IMR-90 (cell line): ENCODE data around the gene PRKAG2. TPM values are rescaled to one million over a fixed set of nuclear protein-coding genes. Genes with fewer than 3 reads are reported as not detected.

Experiments
- ATAC-seq: fragments of 200-7000 bp; cut with Tn5 transposase; 2 replicates; pipeline ENCODE4 v1.9.1; 2020; ENCODE audit warnings: low read depth, mild to moderate bottlenecking, moderate library complexity
- BruUV-seq: library from RNA; stranded (reverse); fragments of 400-500 nt; replicated peaks from 2 replicates; lab custom pipeline; 2021; lab: Mats Ljungman, UMichigan
- CTCF ChIA-PET: fragments of 300-600 bp; formaldehyde crosslinking; extraction: SDS; loops from one replicate; lab custom pipeline; 2021; ENCODE audit warnings: antibody characterized with exemption; lab: Yijun Ruan, JAX
- POLR2A ChIA-PET: fragments of 300-600 bp; sonication (Branson Sonifier 250); formaldehyde crosslinking; loops from one replicate; lab custom pipeline; 2022; ENCODE audit warnings: antibody characterized with exemption; ENCODE audit not compliant: unreplicated experiment; lab: Charles Lee
- DNase-seq: peaks from one replicate; pipeline ENCODE4 v3.0.0; 2013
- H2AFZ ChIP-seq: replicated peaks from 2 replicates; pipeline ENCODE3; 2013; ENCODE audit warnings: low read length, mild to moderate bottlenecking; ENCODE audit not compliant: poor library complexity
- H2AK5ac ChIP-seq: 2 replicates; pipeline ENCODE4 v1.6.1; 2013; ENCODE audit warnings: low read depth, low read length, inconsistent platforms
- H2AK9ac ChIP-seq: replicated peaks from 2 replicates; pipeline ENCODE3; 2013; ENCODE audit warnings: mild to moderate bottlenecking, low read depth, low read length, moderate library complexity; ENCODE audit not compliant: poor library complexity
- H2BK120ac ChIP-seq: 2 replicates; pipeline ENCODE4 v1.6.1; 2013; ENCODE audit warnings: low read depth, low read length, inconsistent platforms
- H2BK15ac ChIP-seq: 3 replicates; pipeline ENCODE4 v1.6.1; 2013; ENCODE audit warnings: low read depth, low read length, inconsistent platforms
- H2BK20ac ChIP-seq: 2 replicates; pipeline ENCODE4 v1.6.1; 2013; ENCODE audit warnings: low read depth, mild to moderate bottlenecking, inconsistent platforms, low read length, moderate library complexity
- H2BK5ac ChIP-seq: 2 replicates; pipeline ENCODE4 v1.6.1; 2013; ENCODE audit warnings: mild to moderate bottlenecking, low read depth, low read length, inconsistent platforms; ENCODE audit not compliant: poor library complexity, severe bottlenecking
- H3K14ac ChIP-seq: replicated peaks from 2 replicates; pipeline ENCODE4 v1.6.1; 2013; ENCODE audit warnings: low read depth, low read length, inconsistent platforms
- H3K18ac ChIP-seq: 2 replicates; pipeline ENCODE4 v1.6.1; 2013; ENCODE audit warnings: low read depth, low read length, control low read depth
- H3K23ac ChIP-seq: 2 replicates; pipeline ENCODE4 v1.6.1; 2013; ENCODE audit warnings: low read depth, low read length, inconsistent platforms
- H3K27ac ChIP-seq: 2 replicates; pipeline ENCODE4 v1.5.1; 2013; ENCODE audit warnings: mild to moderate bottlenecking, control low read depth, low read length; ENCODE audit not compliant: insufficient read depth
- H3K27me3 ChIP-seq: 2 replicates; pipeline ENCODE4 v1.6.1; 2013; ENCODE audit warnings: low read length; ENCODE audit not compliant: control insufficient read depth, insufficient read depth
- H3K36me3 ChIP-seq: 2 replicates; pipeline ENCODE4 v1.6.1; 2013; ENCODE audit warnings: low read length, mixed read lengths; ENCODE audit not compliant: control insufficient read depth, insufficient read depth
- H3K4ac ChIP-seq: 2 replicates; pipeline ENCODE4 v1.6.1; 2013; ENCODE audit warnings: low read depth, low read length, inconsistent platforms
- H3K4me1 ChIP-seq: 2 replicates; pipeline ENCODE4 v1.6.1; 2013; ENCODE audit warnings: low read length, mixed read lengths; ENCODE audit not compliant: control insufficient read depth, insufficient read depth
- H3K4me2 ChIP-seq: 2 replicates; pipeline ENCODE4 v1.6.1; 2013; ENCODE audit warnings: low read depth, mild to moderate bottlenecking, control low read depth, low read length, moderate library complexity
- H3K4me3 ChIP-seq: 2 replicates; pipeline ENCODE4 v1.5.1; 2013; ENCODE audit warnings: low read depth, mild to moderate bottlenecking, control low read depth, low read length, moderate library complexity; ENCODE audit not compliant: insufficient read depth
- H3K56ac ChIP-seq: 2 replicates; pipeline ENCODE4 v1.6.1; 2013; ENCODE audit warnings: low read length, inconsistent platforms; ENCODE audit not compliant: insufficient read depth; ENCODE audit errors: extremely low read depth
- H3K79me1 ChIP-seq, 2 experiments: 2 replicates each; pipeline ENCODE4 v1.6.1; 2013; ENCODE audit warnings: low read length in 2 of 2, inconsistent platforms in 1 of 2, low read depth in 1 of 2
- H3K9ac ChIP-seq: 2 replicates; pipeline ENCODE4 v1.6.1; 2013; ENCODE audit warnings: low read depth, low read length, control low read depth
- H3K9me1 ChIP-seq: 2 replicates; pipeline ENCODE4 v1.6.1; 2013; ENCODE audit warnings: low read length, inconsistent platforms; ENCODE audit not compliant: insufficient read depth
- H3K9me3 ChIP-seq: 2 replicates; pipeline ENCODE4 v1.6.1; 2013; ENCODE audit warnings: low read length; ENCODE audit not compliant: control insufficient read depth, insufficient read depth
- H4K20me1 ChIP-seq: 2 replicates; pipeline ENCODE4 v1.6.1; 2013; ENCODE audit warnings: low read length, inconsistent platforms; ENCODE audit not compliant: insufficient read depth
- H4K5ac ChIP-seq: 2 replicates; pipeline ENCODE4 v1.6.1; 2013; ENCODE audit warnings: mild to moderate bottlenecking, low read depth, low read length, control low read depth
- H4K8ac ChIP-seq, 2 experiments: 2 replicates each; pipeline ENCODE4 v1.6.1; 2013; ENCODE audit warnings: low read depth in 2 of 2, low read length in 2 of 2, control low read depth in 1 of 2, inconsistent platforms in 1 of 2
- H4K91ac ChIP-seq: 2 replicates; pipeline ENCODE4 v1.6.1; 2013; ENCODE audit warnings: low read depth, low read length, inconsistent platforms; ENCODE audit not compliant: insufficient read depth
- CEBPB ChIP-seq: IDR thresholded peaks from 2 replicates; pipeline ENCODE4 v1.6.1; 2012; ENCODE audit warnings: low read depth, low read length, improper control_type of control experiment
- MXI1 ChIP-seq: IDR thresholded peaks from 2 replicates; pipeline ENCODE4 v1.6.1; 2012; ENCODE audit warnings: low read depth, mild to moderate bottlenecking, low read length, moderate library complexity, borderline replicate concordance
- NFE2L2 ChIP-seq: fragments of 150-350 bp; IDR thresholded peaks from 2 replicates; pipeline ENCODE4 v1.6.1; 2016; ENCODE audit warnings: low read depth, mild to moderate bottlenecking, low read length
- RCOR1 ChIP-seq: IDR thresholded peaks from 2 replicates; pipeline ENCODE4 v1.6.1; 2012; ENCODE audit warnings: mild to moderate bottlenecking, low read length, improper control_type of control experiment; ENCODE audit not compliant: insufficient replicate concordance
- RFX5 ChIP-seq: IDR thresholded peaks from 2 replicates; pipeline ENCODE4 v1.8.0; 2012; ENCODE audit warnings: low read depth, mild to moderate bottlenecking, low read length, moderate library complexity
- WGBS, 2 experiments: methylation state at CpG; one replicate each; pipeline versions ENCODE4 v1.1.5 to v1.1.7; 2013; ENCODE audit warnings: missing lambda C conversion rate in 2 of 2; ENCODE audit not compliant: insufficient read length in 1 of 2; ENCODE audit errors: extremely low coverage in 2 of 2; 5-methylcytosine and 5-hydroxymethylcytosine counted together
- dilution Hi-C: fragments of 300-500 bp; cut with HindIII; formaldehyde crosslinking; loops from one replicate; pipeline ENCODE4 v1.14.3; 2018; ENCODE audit warnings: low sequenced_read_pairs; ENCODE audit not compliant: unreplicated experiment
- in situ Hi-C: fragments of 300-500 bp; cut with MboI; formaldehyde crosslinking; loops from 3 replicates; pipeline ENCODE4 v1.14.3; 2019; ENCODE audit warnings: low sequenced_read_pairs, inconsistent platforms, mixed read lengths
- intact Hi-C: fragments of 100-400 bp; cut with micrococcal nuclease; formaldehyde crosslinking; loops from 2 replicates; pipeline ENCODE4 v1.10.0; 2022
- polyA plus RNA-seq, 3 experiments: library from polyadenylated mRNA; depleted of rRNA; stranded (reverse); fragments of >200 nt; gene quantifications; 2 replicates each; pipeline ENCODE4 v1.2.3, GENCODE V29; 2012; ENCODE audit warnings: low replicate concordance in 1 of 3
- total RNA-seq: library from RNA; depleted of rRNA; stranded (reverse); fragments of >200 nt; gene quantifications from 2 replicates; pipeline ENCODE4 v1.2.3, GENCODE V29; 2012

PRKAG2 gene
- total and polyA plus RNA-seq, 2 of the 4 experiments (the other 2 are of a cell fraction) = 15.4 to 21.6 TPM

DNA sequence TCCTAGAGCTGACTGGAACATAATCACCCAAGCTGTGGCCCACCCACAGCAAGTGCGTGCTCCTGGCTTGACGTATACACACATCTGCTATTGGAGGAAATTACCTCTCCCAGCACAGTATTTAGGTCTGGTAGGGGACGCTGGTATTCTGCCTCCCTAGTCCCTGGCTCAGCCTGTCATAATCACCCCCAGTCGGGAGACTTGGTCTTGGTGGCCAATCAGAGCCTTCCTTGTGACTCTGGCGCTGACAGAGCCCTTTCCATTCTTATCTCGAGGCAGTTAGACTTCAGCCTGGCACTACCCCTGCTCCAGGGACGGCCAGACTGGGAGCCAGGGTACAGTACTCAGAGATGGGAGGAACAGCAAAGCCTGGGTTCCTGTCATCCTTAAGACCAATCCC is 14.3 kb upstream of the PRKAG2 start:
- Histone ChIP-seq H4K5ac (no peak overlapping the region), H2BK5ac (no peak overlapping the region), H2AFZ (no peak overlapping the region), H3K79me1 (no peaks in the 10 kb centered on the region), H4K8ac (no peak overlapping the region), H4K20me1 (no peaks in the 10 kb centered on the region), H2BK120ac (no peak overlapping the region), H3K27ac (no peak overlapping the region), H3K14ac (no peak overlapping the region), H4K91ac (no peak overlapping the region), H3K4me2 (no peak overlapping the region), H3K9ac (no peak overlapping the region), H2AK9ac (no peak overlapping the region), H2BK20ac (no peak overlapping the region), H2BK15ac (no peak overlapping the region), H3K23ac (no peak overlapping the region), H3K18ac (no peak overlapping the region), H3K9me1 (peaks cover 3% of the 10 kb centered on the region; the same call in 1 of the 2 replicates), H3K56ac (no peak overlapping the region), H3K4ac (no peak overlapping the region), H3K27me3 (peaks cover 41% of the 10 kb centered on the region), H3K9me3 (no peaks in the 10 kb centered on the region), H3K4me3 (no peak overlapping the region), H3K4me1 (peaks cover 5% of the 10 kb centered on the region), H2AK5ac (no peak overlapping the region), H3K36me3 (no peaks in the 10 kb centered on the region)
- dilution Hi-C loops = no loop called here
- no CpG with 5 or more reads among the region's 7 CpGs for whole genome bisulfite sequencing, 2 experiments
- DNase-seq (no peak), ATAC-seq (no peak)
- no TSS peak for BruUV-seq
- ChIA-PET POLR2A (no interaction called here), CTCF (no interaction called here)
- TF ChIP-seq CEBPB = no peak
- TF ChIP-seq RCOR1 = no peak
- TF ChIP-seq MXI1 = no peak
- TF ChIP-seq RFX5 = no peak
- no peak for TF ChIP-seq NFE2L2
- in situ Hi-C loops = no loop called here
- intact Hi-C loops = no loop called here
